ENCODE data around the gene INPP5D.
"Not testable (repeated sequence)": the region's sequence is repeated elsewhere in the genome, so short reads cannot be mapped to it uniquely, and the experiment has no call there.

INPP5D gene

DNA sequence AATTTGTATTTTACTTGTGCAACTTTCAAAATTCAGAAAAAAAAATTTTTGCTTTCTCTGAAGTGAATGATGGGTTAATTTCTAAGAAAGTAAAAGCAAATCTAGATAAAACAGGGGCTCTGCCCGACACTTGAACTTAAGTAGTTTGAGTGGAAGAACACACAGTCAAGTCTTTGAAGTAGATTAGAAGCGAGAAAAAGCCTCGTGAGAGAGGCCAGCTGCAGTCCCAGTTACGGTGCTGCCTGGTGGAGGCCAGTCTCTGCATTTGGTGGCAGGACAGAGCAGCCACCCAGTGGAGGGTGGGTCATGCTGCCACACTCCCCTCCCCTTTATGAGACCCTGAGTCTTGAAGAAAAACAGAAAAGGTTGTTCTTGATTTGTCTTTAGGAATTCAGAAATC lies 81.8 kb downstream of the INPP5D start:
- no peak for DNase-seq (ENCODE audit: low spot score)

DNA sequence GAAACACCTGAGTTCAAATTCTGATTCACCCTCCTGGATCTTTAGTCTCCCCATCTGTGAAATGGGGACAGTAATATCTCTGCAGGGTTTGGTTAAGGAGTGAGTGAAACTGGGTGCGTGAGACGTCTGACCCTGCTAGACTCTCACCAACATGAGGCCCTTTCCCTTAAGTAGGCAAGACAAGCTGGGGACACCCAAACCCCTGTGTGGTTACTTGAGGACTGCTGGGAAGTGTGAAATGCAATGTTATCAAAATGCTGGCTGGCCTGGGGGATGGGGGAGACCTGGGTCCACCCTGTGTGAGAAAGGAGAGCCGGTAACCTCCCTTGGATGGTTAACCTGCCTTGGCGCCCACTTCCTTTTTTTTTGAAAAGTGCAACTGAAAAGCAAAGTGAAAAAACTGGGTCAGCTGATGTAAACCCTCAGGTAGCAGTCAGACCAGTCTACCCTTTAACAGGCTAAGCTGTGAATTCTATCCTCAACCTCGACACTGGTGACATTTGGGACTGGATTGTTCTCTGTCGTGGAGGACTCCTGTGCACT lies 82.3 kb downstream of the INPP5D start:
- DNase-seq (ENCODE audit: low spot score) = no peak

DNA sequence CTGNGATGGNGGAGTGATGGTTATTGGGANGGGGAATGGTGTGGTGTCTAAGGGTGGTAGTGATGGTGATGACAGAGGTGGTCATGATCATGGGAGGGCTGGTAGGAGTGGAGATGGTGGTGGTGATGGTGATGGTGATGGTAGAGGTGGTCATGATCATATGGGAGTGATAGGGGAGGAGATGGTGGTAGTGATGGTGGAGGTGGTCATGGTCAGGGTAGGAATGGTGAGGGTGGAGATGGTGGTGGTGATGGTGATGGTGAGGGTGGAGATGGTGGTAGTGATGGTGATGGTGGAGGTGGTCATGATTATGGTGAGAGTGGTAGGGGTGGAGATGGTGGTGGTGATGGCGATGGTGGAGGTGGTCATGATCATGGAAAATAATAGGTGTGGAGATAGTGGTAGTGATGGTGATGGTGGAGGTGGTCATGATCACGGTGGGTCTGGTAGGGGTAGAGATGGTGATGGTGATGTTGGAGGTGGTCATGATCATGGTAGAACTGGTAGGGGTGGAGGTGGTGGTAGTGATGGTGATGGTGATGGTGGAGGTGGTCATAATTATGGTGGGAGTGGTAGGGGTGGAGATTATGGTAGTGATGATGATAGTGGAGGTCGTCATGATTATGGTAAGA lies 83.7 kb downstream of the INPP5D start:
- DNase-seq (ENCODE audit: low spot score) = no peak

DNA sequence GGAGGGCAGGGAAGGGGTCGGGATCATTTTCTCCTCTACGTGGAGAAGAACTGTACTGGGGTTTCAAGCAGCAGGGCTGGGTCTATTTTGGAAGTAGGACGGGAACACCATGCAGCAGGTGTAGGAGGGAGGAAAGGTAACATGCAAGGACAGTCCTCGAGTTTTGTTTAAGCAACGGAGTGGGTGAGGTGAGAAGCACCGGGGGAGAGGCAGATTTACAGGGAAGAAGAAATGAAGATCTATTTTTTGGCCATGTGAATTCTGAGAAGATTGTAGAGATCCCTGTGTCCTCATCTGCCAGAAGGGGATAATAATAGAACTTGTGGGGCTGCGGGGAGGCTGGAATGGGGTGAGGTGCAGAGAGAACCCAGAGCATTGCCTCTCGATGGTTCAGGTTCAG lies 85.6 kb downstream of the INPP5D start:
- DNase-seq (ENCODE audit: low spot score) = no peak

DNA sequence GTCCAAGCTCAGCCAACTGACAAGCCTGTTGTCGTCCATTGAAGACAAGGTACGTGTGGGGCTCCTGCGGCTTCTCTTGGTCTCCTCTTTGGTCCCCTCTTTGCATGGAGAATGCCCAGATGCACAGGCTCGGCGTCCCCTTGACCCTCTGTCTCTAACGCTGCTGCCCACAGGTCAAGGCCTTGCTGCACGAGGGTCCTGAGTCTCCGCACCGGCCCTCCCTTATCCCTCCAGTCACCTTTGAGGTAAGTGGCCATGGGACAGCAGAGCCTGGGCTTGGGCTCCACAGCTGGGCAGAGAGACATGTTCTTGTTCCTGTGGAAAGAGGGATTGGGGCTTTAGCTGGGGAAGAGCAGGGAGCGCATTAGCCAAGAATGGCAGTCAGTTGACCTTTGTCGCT lies 86.1 kb downstream of the INPP5D start:
- no peak for DNase-seq (ENCODE audit: low spot score)

DNA sequence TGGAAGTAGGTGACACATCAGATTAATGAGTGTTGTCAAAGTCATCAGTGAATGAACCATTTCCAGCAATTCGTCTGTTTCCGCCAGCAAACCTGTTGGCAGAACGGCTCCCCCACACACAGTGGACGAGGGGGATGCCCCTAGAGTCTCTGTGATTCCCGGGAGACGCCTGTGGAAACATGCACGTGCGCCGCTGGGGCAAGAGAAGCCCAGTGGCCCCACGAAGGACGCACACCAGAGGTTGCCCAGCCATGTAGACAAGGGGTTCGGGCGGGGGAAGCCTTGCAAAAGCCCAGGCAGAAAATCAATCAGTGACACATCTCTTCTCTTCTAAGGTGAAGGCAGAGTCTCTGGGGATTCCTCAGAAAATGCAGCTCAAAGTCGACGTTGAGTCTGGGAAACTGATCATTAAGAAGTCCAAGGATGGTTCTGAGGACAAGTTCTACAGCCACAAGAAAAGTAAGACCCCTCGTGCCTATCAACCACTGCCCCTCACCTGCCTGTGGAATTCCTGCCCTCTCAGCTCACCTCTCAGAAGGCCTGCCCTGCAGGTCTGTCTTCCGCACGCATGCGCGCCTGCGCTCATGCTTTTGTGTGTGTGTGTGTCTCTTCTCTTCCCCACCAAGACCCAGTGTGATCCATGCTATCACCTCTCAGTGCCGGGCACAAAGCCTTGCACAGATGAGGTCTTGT lies 87.1 kb downstream of the INPP5D start:
- DNase-seq (ENCODE audit: low spot score) = no peak

DNA sequence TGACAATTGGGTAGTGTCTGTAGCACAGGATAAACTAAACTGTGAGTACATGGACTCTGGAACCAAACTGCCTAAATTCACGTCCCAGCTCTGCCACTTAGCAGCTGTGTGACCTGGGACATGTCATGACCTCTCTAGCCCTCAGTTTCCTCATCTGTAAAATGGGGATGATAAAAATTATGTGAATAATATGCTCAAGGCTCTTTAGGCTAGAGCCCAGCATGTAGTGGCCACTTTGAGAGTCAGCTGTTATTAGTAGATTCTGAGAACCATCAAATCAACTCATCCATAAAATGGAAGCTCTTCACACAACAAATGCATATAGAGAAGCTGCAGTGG lies 87.7 kb downstream of the INPP5D start:
- DNase-seq (ENCODE audit: low spot score) = no peak

DNA sequence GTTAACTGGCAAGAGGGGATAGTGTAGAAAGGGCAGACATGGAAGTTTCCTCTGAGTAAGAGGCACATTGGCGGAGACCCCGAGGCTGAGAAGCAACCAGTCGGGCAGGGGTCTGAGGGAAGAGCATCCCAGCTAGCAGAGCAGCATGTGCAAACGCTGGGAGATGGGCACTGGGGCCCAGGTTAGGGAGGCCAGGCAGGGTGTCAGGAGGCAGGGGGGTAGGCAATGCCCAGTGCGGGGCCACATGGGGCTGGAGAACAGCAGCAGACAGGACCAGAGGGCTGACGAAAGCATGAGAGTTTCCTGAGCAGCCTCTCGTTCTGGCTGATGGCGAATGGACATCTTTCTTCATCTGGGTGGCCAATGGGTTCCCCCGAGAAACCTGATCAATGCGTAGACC lies 88.2 kb downstream of the INPP5D start:
- no peak for DNase-seq (ENCODE audit: low spot score)

DNA sequence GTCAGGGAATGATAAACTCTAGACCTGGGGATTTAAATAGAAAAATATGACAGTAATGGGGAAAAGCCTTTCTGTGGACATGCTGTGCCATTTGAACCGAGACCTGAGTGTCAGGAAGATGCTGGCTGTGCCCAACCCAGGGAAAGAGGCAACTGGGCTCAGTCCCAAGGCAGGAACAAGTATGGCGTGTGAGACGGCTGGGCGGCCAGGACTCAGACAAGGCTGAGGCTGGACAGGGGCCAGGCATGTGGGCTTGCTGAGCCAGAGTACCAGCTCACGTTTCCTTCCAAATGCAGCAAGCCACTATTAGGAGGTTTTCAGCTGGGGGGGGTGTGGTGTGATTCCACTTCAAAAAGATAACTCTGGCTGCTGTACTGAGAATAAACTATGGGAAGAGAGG lies 92.4 kb downstream of the INPP5D start:
- DNase-seq (ENCODE audit: low spot score) = no peak

DNA sequence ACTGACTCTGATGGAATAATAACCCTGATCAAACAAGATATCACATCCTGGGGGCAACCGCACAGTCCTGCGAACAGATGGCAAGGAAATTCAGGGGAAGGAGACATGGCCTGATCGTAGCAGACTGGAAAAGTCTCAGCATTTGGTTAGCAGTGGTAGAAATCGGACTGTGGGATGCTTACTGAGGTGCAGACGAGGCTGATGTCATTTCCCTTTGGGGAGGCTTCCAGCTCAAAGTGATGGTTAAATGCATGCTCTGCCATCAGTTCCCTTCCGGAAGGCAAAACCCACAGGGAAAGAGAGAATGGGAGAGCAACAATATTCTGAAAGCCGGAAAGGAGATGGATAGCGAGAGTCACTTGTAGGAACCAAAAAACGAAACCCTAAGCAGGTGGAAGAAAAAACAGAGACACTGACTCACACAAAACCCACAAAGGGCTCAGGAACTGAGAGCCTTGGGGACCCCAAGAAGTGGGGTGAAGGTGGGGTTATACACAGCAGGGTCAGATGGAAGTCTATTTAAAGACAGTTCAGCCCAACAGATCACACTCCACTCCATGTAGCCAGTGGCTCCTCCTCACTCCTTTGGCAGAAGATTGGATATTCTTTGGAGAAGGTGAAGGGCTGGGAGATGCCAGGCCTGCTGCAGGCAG lies 93.1 kb downstream of the INPP5D start:
- no peak for DNase-seq (ENCODE audit: low spot score)

DNA sequence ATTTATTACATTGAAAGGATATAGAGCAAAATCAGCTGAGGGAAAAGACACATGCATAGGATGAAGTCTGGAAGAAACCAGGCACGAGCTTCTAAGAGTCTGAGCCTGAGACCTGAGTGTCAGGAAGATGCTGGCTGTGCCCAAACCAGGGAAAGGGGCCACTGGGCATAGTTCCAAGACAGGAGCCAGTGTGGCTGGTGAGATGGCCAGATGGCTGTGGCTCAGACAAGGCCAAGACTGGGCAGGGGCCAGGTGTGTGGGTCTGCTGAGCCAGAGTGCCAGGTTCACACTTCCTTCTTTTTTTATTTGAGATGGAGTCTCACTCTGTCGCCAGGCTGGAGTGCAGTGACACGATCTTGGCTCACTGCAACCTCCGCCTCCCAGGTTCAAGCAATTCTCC lies 95.9 kb downstream of the INPP5D start:
- no peak for DNase-seq (ENCODE audit: low spot score)

DNA sequence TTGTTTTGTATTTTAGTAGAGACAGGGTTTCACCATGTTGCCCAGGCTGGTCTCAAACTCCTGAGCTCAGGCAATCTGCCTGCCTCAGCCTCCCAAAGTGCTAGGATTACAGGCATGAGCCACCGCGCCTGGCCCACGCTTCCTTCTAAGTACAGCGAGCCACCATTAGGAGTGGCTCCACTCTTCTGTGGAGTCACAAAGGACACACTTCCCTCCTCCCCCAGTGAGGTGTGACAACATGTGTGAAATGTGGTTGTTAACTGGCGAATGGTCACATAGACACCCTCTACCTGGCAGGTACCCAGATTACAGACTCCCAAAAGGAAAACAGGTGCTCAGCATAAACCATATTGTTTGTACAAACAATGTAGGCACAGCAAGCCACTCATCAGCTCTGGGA lies 96.3 kb downstream of the INPP5D start:
- not testable (repeated sequence) for DNase-seq (ENCODE audit: low spot score)

DNA sequence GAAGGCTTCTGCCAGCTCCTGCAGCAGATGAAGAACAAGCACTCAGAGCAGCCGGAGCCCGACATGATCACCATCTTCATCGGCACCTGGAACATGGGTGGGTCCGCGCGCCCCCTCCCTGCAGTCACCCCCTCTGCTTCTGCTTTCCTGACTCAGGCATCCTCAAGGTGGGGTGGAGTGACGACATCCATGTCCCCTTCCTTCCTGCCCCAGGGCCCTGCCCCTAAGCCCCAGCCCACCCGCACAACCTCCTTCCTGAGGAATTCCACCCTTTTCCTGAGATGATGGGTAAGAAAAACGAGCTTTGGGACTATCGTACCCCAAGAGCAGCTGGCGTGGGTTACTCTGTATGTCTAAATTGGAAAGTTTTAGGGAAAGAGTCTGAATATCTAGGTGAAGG lies 101.6 kb downstream of the INPP5D start:
- DNase-seq (ENCODE audit: low spot score) = no peak

DNA sequence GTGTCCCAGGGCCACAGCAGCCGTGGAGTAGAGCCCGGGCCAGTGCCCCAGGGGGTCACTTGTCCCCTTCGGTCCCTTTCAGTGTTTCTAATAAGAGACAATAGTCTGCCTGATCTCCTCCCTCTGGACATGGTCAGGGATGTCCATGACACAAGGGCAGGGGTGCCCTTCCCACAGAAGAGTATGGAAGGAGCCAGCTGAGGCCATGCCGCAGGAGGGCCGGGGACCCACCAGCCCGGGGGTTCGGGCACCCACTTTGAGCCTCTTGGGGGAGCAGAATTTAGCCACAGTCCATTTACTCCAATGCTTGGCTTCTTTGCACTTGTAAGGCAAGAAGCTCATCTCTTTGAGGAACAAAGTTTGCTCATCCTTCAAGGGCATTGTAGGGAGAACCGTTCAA lies 102.6 kb downstream of the INPP5D start:
- no peak for DNase-seq (ENCODE audit: low spot score)

DNA sequence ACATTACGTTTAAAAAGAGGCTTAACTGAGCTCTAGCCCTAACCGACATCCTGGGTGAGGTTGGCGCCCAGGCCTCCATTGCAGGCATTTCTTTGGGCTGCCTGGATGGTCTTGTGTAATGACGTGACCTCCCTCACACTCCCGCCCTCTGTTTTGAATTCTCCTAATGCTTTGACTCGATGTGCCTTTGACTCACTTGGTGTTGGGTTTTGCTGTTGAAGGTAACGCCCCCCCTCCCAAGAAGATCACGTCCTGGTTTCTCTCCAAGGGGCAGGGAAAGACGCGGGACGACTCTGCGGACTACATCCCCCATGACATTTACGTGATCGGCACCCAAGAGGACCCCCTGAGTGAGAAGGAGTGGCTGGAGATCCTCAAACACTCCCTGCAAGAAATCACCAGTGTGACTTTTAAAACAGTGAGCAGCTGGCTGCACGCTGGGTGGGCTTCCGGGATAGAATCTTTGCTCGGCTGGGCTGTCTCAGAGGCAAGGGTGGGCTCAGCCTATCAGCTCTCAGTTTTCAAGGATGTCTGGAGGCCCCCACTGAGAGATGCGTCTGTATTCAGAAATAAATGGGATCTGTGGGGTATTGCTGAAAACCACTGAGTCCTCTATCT lies 103.5 kb downstream of the INPP5D start:
- DNase-seq (ENCODE audit: low spot score) = no peak

DNA sequence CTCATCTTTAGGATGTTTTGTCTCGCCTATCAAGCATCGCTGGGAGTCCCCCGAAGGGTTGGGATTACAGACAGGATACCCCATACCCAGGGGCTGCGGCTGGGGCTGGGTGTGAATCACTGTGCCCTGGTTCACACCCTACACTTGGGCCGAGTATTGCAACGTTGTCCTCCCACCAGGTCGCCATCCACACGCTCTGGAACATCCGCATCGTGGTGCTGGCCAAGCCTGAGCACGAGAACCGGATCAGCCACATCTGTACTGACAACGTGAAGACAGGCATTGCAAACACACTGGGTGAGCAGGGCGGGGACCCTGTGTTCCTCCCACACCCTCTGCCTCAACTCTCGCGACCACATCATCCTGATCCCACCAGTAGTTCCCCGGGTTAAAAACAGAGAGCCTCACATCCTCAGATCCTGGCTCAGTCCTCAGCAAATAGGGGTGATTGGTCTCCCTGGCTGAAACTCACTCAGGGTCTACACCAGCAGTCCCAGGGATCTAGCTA lies 104.0 kb downstream of the INPP5D start:
- no peak for DNase-seq (ENCODE audit: low spot score)

DNA sequence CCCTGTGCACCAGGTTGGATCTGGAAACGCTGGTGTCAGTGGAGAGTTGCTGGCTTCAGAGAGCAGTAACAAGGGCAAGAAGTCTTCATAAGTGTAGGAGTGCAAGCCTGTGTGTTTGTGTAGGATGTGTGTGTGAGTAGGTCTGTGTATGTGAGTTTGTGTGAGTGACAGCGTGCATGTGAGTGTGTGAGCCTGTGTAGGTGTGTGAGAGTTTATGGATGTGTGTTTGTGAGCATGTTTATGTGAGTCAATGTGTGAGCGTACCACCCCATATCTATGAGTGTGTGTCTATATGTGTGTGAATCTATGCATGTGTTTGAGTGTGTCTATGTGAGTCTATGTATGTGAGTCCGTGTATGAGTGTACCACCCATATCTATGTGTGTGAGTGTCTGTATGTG lies 104.8 kb downstream of the INPP5D start:
- DNase-seq (ENCODE audit: low spot score) = no peak

DNA sequence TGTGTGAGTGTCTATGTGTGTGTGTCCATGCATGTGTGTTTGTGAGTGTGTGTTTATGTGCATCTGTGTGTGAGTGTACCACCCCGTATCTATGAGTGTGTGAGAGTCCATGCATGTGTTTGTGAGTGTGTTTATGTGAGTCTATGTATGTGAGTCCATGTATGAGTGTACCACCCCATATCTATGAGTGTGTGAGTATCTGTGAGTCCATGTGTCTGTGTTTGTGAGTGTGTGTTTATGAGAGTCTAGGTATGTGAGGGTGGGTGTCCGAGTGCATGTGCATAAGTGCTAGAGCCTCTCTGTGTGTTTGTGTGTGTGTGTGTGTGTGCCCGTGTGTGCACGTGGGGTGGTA lies 105.4 kb downstream of the INPP5D start:
- no peak for DNase-seq (ENCODE audit: low spot score)

DNA sequence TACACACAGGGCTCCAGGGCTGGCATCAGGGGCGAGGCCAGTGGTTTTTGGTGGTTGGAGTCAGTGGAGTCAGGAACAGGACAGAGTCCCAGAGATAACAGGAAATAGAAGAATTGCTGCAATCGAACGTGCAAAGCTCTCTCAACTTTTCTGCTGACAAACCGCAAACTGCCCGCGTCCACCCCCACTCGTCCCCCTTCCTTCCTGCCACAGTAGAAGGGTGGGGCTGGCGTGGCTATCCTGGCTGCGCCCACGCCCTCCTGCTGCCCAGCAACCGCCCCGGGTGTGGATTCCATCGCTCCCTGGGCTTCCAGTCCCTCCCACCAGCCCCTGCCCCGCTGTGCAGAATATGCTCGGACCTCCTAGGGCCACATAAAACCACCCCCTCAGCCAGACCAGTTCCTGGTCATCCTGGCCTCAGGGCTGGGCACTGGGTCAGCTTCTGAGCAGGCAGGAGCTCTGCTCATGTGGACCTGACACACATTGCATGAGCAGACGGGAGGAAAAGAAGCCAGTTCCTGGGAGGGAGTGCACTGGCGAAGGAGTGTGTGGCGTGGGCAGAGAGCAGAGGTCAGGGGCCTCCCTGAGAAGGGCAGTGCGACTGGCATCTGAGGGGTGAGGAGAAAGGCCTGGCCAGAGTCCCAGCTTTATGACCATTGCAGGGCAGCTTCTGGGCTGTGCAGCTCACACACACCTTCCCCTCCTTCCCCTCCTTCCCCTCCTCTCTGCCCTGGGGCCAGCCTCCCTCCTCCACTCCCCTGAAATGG lies 105.9 kb downstream of the INPP5D start:
- no peak for DNase-seq (ENCODE audit: low spot score)

DNA sequence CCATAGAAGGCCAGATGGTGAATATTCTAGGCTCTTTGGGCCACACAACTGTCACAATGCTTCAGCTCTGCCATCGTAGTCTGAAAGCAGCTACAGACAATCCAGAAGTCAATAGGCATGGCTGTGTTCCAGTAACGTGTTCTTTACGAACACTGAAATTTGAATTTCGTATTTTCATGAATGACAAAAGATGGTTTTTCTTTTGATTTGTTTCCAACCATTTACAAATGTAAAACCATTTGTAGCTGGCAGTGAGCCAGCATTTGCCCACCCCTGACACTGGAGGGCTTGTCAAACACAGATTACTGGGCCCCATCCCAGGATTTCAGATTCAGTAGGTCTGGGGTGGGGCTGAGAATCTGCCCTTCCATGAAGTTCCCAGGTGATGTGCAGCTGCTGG lies 108.3 kb downstream of the INPP5D start:
- DNase-seq (ENCODE audit: low spot score) = no peak

DNA sequence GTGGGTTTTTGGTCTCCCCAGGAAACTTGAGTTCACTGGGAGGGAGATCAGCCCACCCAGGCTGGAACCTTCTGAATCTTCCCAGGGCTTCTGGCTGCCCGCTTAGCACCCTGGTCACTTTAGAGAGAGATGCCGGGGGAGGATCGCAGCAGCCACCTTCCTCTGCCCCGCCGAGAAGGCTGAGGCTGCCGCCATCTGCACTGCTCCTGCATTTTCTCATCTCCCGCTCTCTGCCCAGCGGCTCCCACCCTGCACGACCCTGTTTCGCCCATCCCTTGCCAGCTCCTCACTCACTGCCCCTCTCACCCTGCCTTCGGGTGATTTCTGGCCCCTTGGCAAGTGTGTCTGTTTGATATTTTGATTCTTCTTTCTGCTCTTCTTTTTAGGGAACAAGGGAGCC lies 108.8 kb downstream of the INPP5D start:
- no peak for DNase-seq (ENCODE audit: low spot score)

DNA sequence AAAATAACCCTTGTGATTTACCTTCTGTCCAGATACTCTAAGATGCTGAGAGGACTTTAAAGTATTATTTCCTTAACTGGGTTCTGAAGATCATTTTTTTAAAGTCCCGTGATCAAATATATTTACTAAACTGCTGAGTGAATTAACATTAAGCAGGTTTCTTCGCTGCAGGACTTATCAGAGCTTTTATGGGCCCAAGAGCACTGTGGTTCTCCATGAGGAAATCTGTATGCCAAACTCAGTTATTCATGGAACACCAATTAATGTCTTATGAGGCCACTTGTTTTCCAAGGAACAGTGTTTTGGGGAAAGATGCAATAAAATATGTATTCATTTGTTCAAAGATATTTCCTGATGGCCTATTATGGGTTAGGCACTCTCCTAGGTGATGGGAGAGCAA lies 111.2 kb downstream of the INPP5D start:
- DNase-seq (ENCODE audit: low spot score) = no peak

Measured in SK-N-DZ (cell line).